Aorta (tissue), 5 donors: ENCODE data around the gene HOXB7. TPM values are rescaled to one million over a fixed set of nuclear protein-coding genes. Genes with fewer than 3 reads are reported as not detected.
A peak's percentile ranks its signal among the peaks of the same experiment; 100 is the strongest.

Source experiments
- ATAC-seq: fragments of 200-7000 bp; cut with Tn5 transposase; one replicate; pipeline ENCODE4 v1.9.1; 2022; ENCODE audit warnings: moderate library complexity; ENCODE audit not compliant: low FRiP score
- DNase-seq, 2 donors: peaks; one replicate each; pipeline ENCODE4 v3.0.0-alpha.2; 2020
- H3K27ac ChIP-seq, 2 donors: one replicate each; pipeline ENCODE4 v1.5.1; 2013; ENCODE audit warnings: low read length in 2 of 2, mild to moderate bottlenecking in 2 of 2, moderate library complexity in 2 of 2, control low read depth in 1 of 2, inconsistent platforms in 1 of 2, low read depth in 1 of 2
- H3K27me3 ChIP-seq, 2 donors: one replicate each; pipeline ENCODE4 v1.6.1; 2013; ENCODE audit warnings: control low read depth in 1 of 2, low read length in 1 of 2, mild to moderate bottlenecking in 1 of 2, moderate library complexity in 1 of 2; ENCODE audit not compliant: insufficient read depth in 2 of 2, control insufficient read depth in 1 of 2
- H3K36me3 ChIP-seq, 2 donors: one replicate each; pipeline ENCODE4 v1.6.1; 2013; ENCODE audit warnings: control low read depth in 1 of 2, low read length in 1 of 2, mild to moderate bottlenecking in 1 of 2; ENCODE audit not compliant: insufficient read depth in 2 of 2, control insufficient read depth in 1 of 2
- H3K4me1 ChIP-seq, 2 donors: one replicate each; pipeline ENCODE4 v1.6.1; 2013; ENCODE audit warnings: low read length in 2 of 2, control low read depth in 1 of 2, mild to moderate bottlenecking in 1 of 2, moderate library complexity in 1 of 2; ENCODE audit not compliant: insufficient read depth in 2 of 2, control insufficient read depth in 1 of 2
- H3K4me3 ChIP-seq, 2 donors: one replicate each; pipeline ENCODE4 v1.5.1; 2013; ENCODE audit warnings: low read length in 2 of 2, control low read depth in 1 of 2, mild to moderate bottlenecking in 1 of 2
- H3K9me3 ChIP-seq: one replicate; pipeline ENCODE4 v1.6.1; 2013; ENCODE audit warnings: mild to moderate bottlenecking, low read length; ENCODE audit not compliant: control insufficient read depth
- WGBS, 2 donors: extraction: QIAGEN DNeasy Blood & Tissue Kit; methylation state at CpG; one replicate each; pipeline ENCODE4 v1.1.7; 2013; 5-methylcytosine and 5-hydroxymethylcytosine counted together
- intact Hi-C, 2 donors: fragments of 100-400 bp; cut with DNase I; formaldehyde crosslinking; loops; one replicate each; pipeline versions ENCODE4 v1.14.2 to v1.15.0; 2022
- polyA plus RNA-seq, 2 donors: library from polyadenylated mRNA; stranded (reverse); fragments of 200-250 nt; gene quantifications; one replicate each; pipeline ENCODE4 v1.2.3, GENCODE V29; 2013
- total RNA-seq, 2 donors: library from RNA; stranded (reverse); fragmentation: NEBNext Ultra II Directional; extraction: Animal tissue kit (Norgen Biotek cat#: 25700); gene quantifications; one replicate each; pipeline ENCODE4 v1.2.1, GENCODE V29; 2021
- donor health status: healthy with polysubstance abuse.
- donor health status: Bipolar disorder and iron deficiency.
- donor health status: DM: no; HTN: no; CAD: no.
- donor health status: DM: no; HTN: no; CAD: no.
- donor health status: DM: yes; HTN: yes; CAD: no.

The HOXB7 gene
- total and polyA plus RNA-seq, 4 donors = 9.1 to 22.4 (median 16.1) TPM

- Histone ChIP-seq H3K36me3 (no peaks in the 10 kb centered on the region), H3K4me1 (no peaks in the 10 kb centered on the region), H3K9me3 (no peaks in the 10 kb centered on the region), H3K27me3 (no peaks in the 10 kb centered on the region), H3K4me3 (no peak overlapping the region), H3K27ac (no peak overlapping the region)
- intact Hi-C loops = no loop called here
- WGBS, 2 donors = 60 to 64% methylated on average over 2 of the region's 2 CpGs
- ATAC-seq = no peak
- no peak for DNase-seq
Observed at GRCh38 chr17:48584223-48584741, 26.5 kb downstream of the HOXB7 start.

GRCh38 chr17:48583708-48584222, 27.1 kb downstream of the HOXB7 start:
- 89 to 94% methylated on average over 3 of the region's 3 CpGs for WGBS, 2 donors
- Histone ChIP-seq H3K27ac (no peak overlapping the region), H3K4me1 (no peaks in the 10 kb centered on the region), H3K4me3 (no peak overlapping the region), H3K27me3 (no peaks in the 10 kb centered on the region), H3K9me3 (no peaks in the 10 kb centered on the region), H3K36me3 (no peaks in the 10 kb centered on the region)
- DNase-seq = no peak
- intact Hi-C loops = no loop called here
- ATAC-seq = no peak

- H3K36me3 ChIP-seq = no peaks in the 10 kb centered on the region
- 33 to 53% methylated on average over 7 of the region's 7 CpGs for WGBS, 2 donors
- H3K9me3 ChIP-seq = no peaks in the 10 kb centered on the region
- intact Hi-C loops = no loop called here
- ATAC-seq (no peak), DNase-seq (no peak)
- H3K4me3 ChIP-seq = no peak overlapping the region
- no peaks in the 10 kb centered on the region for H3K27me3 ChIP-seq
- no peaks in the 10 kb centered on the region for H3K4me1 ChIP-seq
- peak overlapping the region; percentile 11 to 49 for H3K27ac ChIP-seq
Observed at GRCh38 chr17:48582750-48583069, 28.1 kb downstream of the HOXB7 start.

GRCh38 chr17:48579760-48580554, 30.9 kb downstream of the HOXB7 start:
- no peaks in the 10 kb centered on the region for H3K27me3 ChIP-seq
- 75 to 77% methylated on average over 26 of the region's 26 CpGs for WGBS, 2 donors
- intact Hi-C loops = no loop called here
- H3K9me3 ChIP-seq = no peaks in the 10 kb centered on the region
- no peak for DNase-seq
- no peak overlapping the region for H3K27ac ChIP-seq
- ATAC-seq = no peak
- H3K36me3 ChIP-seq = no peaks in the 10 kb centered on the region
- no peaks in the 10 kb centered on the region for H3K4me1 ChIP-seq
- no peak overlapping the region for H3K4me3 ChIP-seq

- 70 to 80% methylated on average over 7 of the region's 7 CpGs for WGBS, 2 donors
Observed at GRCh38 chr17:48579471-48579759, 31.4 kb downstream of the HOXB7 start.

GRCh38 chr17:48578616-48579470, 32.0 kb downstream of the HOXB7 start:
- no peak for ATAC-seq
- Histone ChIP-seq H3K27ac (peak overlapping the region; percentile 47 to 62), H3K4me3 (peak overlapping the region; percentile 39 to 68), H3K36me3 (no peaks in the 10 kb centered on the region), H3K9me3 (no peaks in the 10 kb centered on the region), H3K4me1 (peaks cover 0 to 7% of the 10 kb centered on the region in 2 donors), H3K27me3 (no peaks in the 10 kb centered on the region)
- WGBS, 2 donors = 30 to 39% methylated on average over 39 to 43 of the region's 43 CpGs
- DNase-seq = no peak
- intact Hi-C loops = no loop called here

More at GRCh38 chr17:48579471-48579759, 31.4 kb downstream of the HOXB7 start:
- DNase-seq = no peak
- intact Hi-C loops = no loop called here
- H3K27me3 ChIP-seq = no peaks in the 10 kb centered on the region
- H3K4me1 ChIP-seq = peaks cover 0 to 5% of the 10 kb centered on the region in 2 donors
- no peaks in the 10 kb centered on the region for H3K36me3 ChIP-seq
- no peak overlapping the region for H3K27ac ChIP-seq
- no peaks in the 10 kb centered on the region for H3K9me3 ChIP-seq
- no peak for ATAC-seq
- no peak overlapping the region for H3K4me3 ChIP-seq

- H3K27me3 ChIP-seq = no peaks in the 10 kb centered on the region
- 0 to 1% methylated on average over 31 to 58 of the region's 58 CpGs for WGBS, 2 donors
- ATAC-seq = peak; percentile 71
- H3K36me3 ChIP-seq = no peaks in the 10 kb centered on the region
- intact Hi-C loops = loop anchor here in 1 of 2 donors (1.0 kb wide), 2 partner anchors 31 to 35 kb away; no protein-coding TSS in a partner anchor
- peaks cover 0 to 7% of the 10 kb centered on the region in 2 donors for H3K4me1 ChIP-seq
- DNase-seq = peak; percentile 90 to 92
- no peaks in the 10 kb centered on the region for H3K9me3 ChIP-seq
- peak within 1 kb of the TSS; percentile 40 to 68 for H3K4me3 ChIP-seq
- peak within 1 kb of the TSS; percentile 49 to 88 for H3K27ac ChIP-seq
Observed at GRCh38 chr17:48577946-48578615, 32.7 kb downstream of the HOXB7 start, which contains the start of gene HOXB4. Gene HOXB4 (minus strand): TSS chr17:48578350. CDS start chr17:48578319, 31 bp downstream.

- WGBS, 2 donors = 1 to 5% methylated on average over 19 of the region's 19 CpGs
- Histone ChIP-seq H3K27me3 (no peaks in the 10 kb centered on the region), H3K27ac (peak overlapping the region; percentile 49 to 88), H3K9me3 (no peaks in the 10 kb centered on the region), H3K36me3 (no peaks in the 10 kb centered on the region), H3K4me1 (peaks cover 0 to 7% of the 10 kb centered on the region in 2 donors), H3K4me3 (peak overlapping the region; percentile 40 to 68)
- ATAC-seq = no peak
- intact Hi-C loops = loop anchor here in 1 of 2 donors (1.0 kb wide), 2 partner anchors 30 to 34 kb away; no protein-coding TSS in a partner anchor
- peak in 1 of 2 donors; percentile 71 for DNase-seq
Observed at GRCh38 chr17:48577330-48577945, 33.4 kb downstream of the HOXB7 start.
